Coronary artery (tissue), 2 donors: Measurements from ENCODE around the gene AKAP9.
"Not testable (repeated sequence)": the region's sequence is repeated elsewhere in the genome, so short reads cannot be mapped to it uniquely, and the experiment has no call there.

ENCODE experiments used
- DNase-seq: peaks from one replicate; pipeline ENCODE4 v3.0.0-alpha.2; 2017; ENCODE audit warnings: low spot score
- H3K27ac ChIP-seq, 2 donors: fragments of 200-600 bp; sonication (generic); one replicate each; pipeline ENCODE4 v1.5.1; 2016 to 2019
- H3K4me3 ChIP-seq: fragments of 200-600 bp; sonication (generic); 2 replicates; pipeline ENCODE4 v1.5.1; 2016; ENCODE audit warnings: mild to moderate bottlenecking, moderate library complexity
- TF ChIP-seq, protein P1 (sequence below): fragments of 200-600 bp; sonication (generic); IDR thresholded peaks from one replicate; pipeline ENCODE4 v1.5.1; 2019; ENCODE audit warnings: antibody characterized with exemption

AKAP9 gene

GRCh38 chr7:91946549-91946948 is 5.9 kb downstream of the AKAP9 start:
- Histone ChIP-seq H3K4me3 (no peak overlapping the region), H3K27ac (no peak overlapping the region)
- DNase-seq = no peak
- TF ChIP-seq, protein P1, sequence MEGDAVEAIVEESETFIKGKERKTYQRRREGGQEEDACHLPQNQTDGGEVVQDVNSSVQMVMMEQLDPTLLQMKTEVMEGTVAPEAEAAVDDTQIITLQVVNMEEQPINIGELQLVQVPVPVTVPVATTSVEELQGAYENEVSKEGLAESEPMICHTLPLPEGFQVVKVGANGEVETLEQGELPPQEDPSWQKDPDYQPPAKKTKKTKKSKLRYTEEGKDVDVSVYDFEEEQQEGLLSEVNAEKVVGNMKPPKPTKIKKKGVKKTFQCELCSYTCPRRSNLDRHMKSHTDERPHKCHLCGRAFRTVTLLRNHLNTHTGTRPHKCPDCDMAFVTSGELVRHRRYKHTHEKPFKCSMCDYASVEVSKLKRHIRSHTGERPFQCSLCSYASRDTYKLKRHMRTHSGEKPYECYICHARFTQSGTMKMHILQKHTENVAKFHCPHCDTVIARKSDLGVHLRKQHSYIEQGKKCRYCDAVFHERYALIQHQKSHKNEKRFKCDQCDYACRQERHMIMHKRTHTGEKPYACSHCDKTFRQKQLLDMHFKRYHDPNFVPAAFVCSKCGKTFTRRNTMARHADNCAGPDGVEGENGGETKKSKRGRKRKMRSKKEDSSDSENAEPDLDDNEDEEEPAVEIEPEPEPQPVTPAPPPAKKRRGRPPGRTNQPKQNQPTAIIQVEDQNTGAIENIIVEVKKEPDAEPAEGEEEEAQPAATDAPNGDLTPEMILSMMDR = no peak

DNA sequence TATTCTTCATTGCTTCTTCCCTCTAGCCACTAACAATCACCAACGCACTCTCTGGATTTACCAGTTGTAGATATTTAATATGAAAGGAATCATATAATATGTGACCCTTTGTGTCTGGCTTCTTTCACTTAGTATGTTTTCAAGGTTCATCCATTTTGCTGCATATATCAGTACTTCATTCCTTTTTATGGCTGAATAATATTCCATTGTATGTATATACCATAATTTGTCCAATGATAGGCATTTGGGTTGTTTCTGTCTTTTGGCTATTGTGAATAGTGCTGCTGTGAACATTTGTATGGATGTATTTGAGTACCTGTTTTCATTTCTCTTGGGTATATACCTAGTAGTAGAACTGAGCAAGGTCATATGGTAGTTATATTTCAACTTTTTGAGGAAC is 7.3 kb downstream of the AKAP9 start:
- H3K27ac ChIP-seq = no peak overlapping the region
- H3K4me3 ChIP-seq = no peak overlapping the region
- TF ChIP-seq, protein P1 = no peak
- no peak for DNase-seq

DNA sequence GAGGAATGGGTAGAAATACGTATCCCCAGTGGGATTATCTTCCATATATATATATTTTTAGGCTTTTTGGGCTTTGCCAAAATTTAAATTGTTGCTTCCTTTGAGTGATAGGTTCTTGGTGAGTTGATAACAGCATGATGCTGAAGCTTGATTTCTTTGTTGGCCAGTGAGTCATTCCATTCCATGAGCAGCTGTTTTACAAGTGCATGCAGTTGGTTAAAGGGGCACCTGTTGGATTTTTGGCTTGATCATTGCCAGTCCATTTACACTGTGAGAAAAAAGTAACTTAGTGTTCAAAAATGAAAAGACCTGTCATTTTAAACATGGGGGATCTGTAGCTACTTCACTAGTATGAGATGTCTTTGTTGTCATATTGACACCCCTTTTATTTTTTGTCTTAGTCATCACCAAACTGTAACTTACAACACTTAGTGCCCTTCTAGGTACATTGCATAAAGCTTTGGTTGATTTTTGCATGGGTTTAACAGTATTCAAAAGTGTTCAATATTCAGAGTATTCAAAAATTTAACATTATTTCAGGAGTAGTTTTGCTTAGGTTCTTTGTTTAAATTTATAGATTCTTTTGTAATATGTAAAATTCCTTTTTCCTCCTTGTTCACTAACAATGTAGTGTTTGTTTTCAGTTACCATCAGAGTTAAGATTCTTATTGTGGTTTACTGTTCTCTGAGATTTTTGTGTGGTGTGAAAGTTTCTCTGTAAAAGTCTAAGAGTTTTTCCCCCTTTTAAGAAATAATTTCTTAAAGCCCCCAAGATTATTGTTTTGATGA is 8.8 kb downstream of the AKAP9 start:
- Histone ChIP-seq H3K27ac (no peak overlapping the region), H3K4me3 (no peak overlapping the region)
- TF ChIP-seq, protein P1 = no peak
- no peak for DNase-seq

GRCh38 chr7:91953618-91954017 is 13.0 kb downstream of the AKAP9 start:
- no peak for DNase-seq
- TF ChIP-seq, protein P1 = no peak
- no peak overlapping the region for H3K27ac ChIP-seq
- H3K4me3 ChIP-seq = no peak overlapping the region

GRCh38 chr7:91956464-91956863 is 15.8 kb downstream of the AKAP9 start:
- not testable (repeated sequence) for DNase-seq, H3K4me3 ChIP-seq, H3K27ac ChIP-seq

- H3K27ac ChIP-seq = no peak overlapping the region
- no peak overlapping the region for H3K4me3 ChIP-seq
- TF ChIP-seq, protein P1 = no peak
- no peak for DNase-seq
Measured at GRCh38 chr7:91957232-91957631, 16.6 kb downstream of the AKAP9 start.

DNA sequence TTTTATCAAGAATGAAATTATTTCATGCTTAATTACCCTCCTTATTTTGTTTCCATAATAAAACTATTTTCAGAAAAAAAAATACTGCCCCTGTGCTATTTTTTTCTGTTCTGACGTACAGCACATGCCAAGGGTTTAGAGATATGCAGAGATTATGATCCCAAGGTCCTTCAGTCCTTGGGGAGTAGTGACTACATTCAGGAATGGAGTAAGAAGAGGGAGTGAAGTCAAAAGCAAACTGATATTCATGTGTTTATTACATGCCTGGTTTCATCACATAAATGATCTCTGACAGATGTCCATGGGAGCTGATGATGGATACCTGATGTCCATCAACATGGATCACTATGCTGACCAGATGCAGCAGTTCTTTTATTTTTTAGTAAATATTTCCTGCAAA is 17.2 kb downstream of the AKAP9 start:
- H3K27ac ChIP-seq = no peak overlapping the region
- no peak for DNase-seq
- H3K4me3 ChIP-seq = no peak overlapping the region

More for the DNA sequence above, 17.2 kb downstream of the AKAP9 start:
- TF ChIP-seq, protein P1 = no peak
